Loucy (cell line): ENCODE measurements around the gene SDK1.
"Not testable (repeated sequence)": the region's sequence is repeated elsewhere in the genome, so short reads cannot be mapped to it uniquely, and the experiment has no call there.

Source experiments
- H2AFZ ChIP-seq: fragments of 200-600 bp; sonication (generic); 2 replicates; pipeline ENCODE4 v1.6.0; 2016; ENCODE audit warnings: antibody characterized with exemption, mild to moderate bottlenecking, low read length, moderate library complexity
- H3F3A ChIP-seq: fragments of 200-600 bp; 2 replicates; pipeline ENCODE4 v1.6.0; 2016; ENCODE audit warnings: antibody characterized with exemption, low read depth, mild to moderate bottlenecking
- H3K27me3 ChIP-seq: fragments of 200-600 bp; sonication (generic); 2 replicates; pipeline ENCODE4 v1.6.1; 2014; ENCODE audit warnings: low read length, mild to moderate bottlenecking; ENCODE audit not compliant: insufficient read depth, poor library complexity, severe bottlenecking
- H3K36me3 ChIP-seq: fragments of 200-600 bp; sonication (generic); 2 replicates; pipeline ENCODE4 v1.6.1; 2016; ENCODE audit warnings: low read length; ENCODE audit not compliant: insufficient read depth
- H3K4me1 ChIP-seq: fragments of 200-600 bp; sonication (generic); 2 replicates; pipeline ENCODE4 v1.5.1; 2014; ENCODE audit warnings: low read length, mild to moderate bottlenecking; ENCODE audit not compliant: insufficient read depth, poor library complexity, severe bottlenecking
- H3K4me2 ChIP-seq: fragments of 200-600 bp; sonication (generic); 2 replicates; pipeline ENCODE4 v1.6.0; 2014; ENCODE audit warnings: antibody characterized with exemption, low read length, low read depth, mild to moderate bottlenecking; ENCODE audit not compliant: poor library complexity, severe bottlenecking
- H3K4me3 ChIP-seq: fragments of 200-600 bp; sonication (generic); 2 replicates; pipeline ENCODE4 v1.5.1; 2014; ENCODE audit warnings: low read length, mild to moderate bottlenecking, mixed read lengths; ENCODE audit not compliant: poor library complexity, severe bottlenecking
- H3K79me2 ChIP-seq: fragments of 200-600 bp; sonication (generic); 2 replicates; pipeline ENCODE4 v1.6.1; 2014; ENCODE audit warnings: low read length; ENCODE audit not compliant: insufficient read depth
- H3K9ac ChIP-seq: fragments of 200-600 bp; sonication (generic); 2 replicates; pipeline ENCODE4 v1.6.0; 2014; ENCODE audit warnings: mild to moderate bottlenecking, low read depth, low read length, moderate library complexity; ENCODE audit not compliant: poor library complexity, severe bottlenecking
- H3K9me2 ChIP-seq: fragments of 200-600 bp; sonication (generic); replicated peaks from 2 replicates; pipeline ENCODE4 v1.6.1; 2016; ENCODE audit warnings: low read depth, low read length, mixed read lengths
- H3K9me3 ChIP-seq: fragments of 200-600 bp; sonication (generic); 2 replicates; pipeline ENCODE4 v1.6.1; 2014; ENCODE audit warnings: mild to moderate bottlenecking, antibody characterized with exemption, low read length, low read depth; ENCODE audit not compliant: insufficient read depth
- H4K20me1 ChIP-seq: fragments of 200-600 bp; sonication (generic); 2 replicates; pipeline ENCODE4 v1.6.0; 2014; ENCODE audit warnings: antibody characterized with exemption, low read length, mild to moderate bottlenecking; ENCODE audit not compliant: insufficient read depth, poor library complexity, severe bottlenecking
- EZH2phosphoT487 ChIP-seq: fragments of 200-600 bp; IDR thresholded peaks from 2 replicates; pipeline ENCODE4 v1.6.1; 2018; ENCODE audit warnings: antibody characterized with exemption, mild to moderate bottlenecking, moderate library complexity, borderline replicate concordance
- TF ChIP-seq, protein P1 (sequence below): fragments of 200-600 bp; sonication (generic); conservative IDR thresholded peaks from 2 replicates; pipeline ENCODE4 v1.5.1; 2014; ENCODE audit warnings: mild to moderate bottlenecking, antibody characterized with exemption, low read length

The SDK1 gene

DNA sequence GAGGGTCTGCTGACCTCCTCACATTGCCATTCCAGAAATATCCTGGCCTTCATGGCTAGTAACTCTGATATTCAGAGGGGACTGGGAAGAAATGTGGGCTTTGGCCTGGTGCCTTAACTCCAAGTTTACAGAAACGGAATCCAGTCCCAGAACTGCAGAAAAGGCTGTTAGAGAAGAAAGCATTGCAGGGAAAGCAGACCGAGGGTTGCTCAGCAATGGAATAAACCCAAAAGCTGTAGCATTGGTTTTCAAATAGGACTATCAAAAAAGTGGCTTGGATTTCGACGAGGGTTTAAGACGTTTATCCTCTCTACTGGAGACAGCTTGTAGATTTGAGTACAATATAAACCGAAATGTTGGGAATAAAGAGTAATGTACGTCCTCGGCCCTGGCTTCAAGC, 955.2 kb downstream of the SDK1 start:
- no peaks in the 10 kb centered on the region for H4K20me1 ChIP-seq
- H3K36me3 ChIP-seq, result no peaks in the 10 kb centered on the region
- no peaks in the 10 kb centered on the region for H3K27me3 ChIP-seq
- no peaks in the 10 kb centered on the region for H3F3A ChIP-seq
- no peak for TF ChIP-seq EZH2phosphoT487
- TF ChIP-seq, protein P1, sequence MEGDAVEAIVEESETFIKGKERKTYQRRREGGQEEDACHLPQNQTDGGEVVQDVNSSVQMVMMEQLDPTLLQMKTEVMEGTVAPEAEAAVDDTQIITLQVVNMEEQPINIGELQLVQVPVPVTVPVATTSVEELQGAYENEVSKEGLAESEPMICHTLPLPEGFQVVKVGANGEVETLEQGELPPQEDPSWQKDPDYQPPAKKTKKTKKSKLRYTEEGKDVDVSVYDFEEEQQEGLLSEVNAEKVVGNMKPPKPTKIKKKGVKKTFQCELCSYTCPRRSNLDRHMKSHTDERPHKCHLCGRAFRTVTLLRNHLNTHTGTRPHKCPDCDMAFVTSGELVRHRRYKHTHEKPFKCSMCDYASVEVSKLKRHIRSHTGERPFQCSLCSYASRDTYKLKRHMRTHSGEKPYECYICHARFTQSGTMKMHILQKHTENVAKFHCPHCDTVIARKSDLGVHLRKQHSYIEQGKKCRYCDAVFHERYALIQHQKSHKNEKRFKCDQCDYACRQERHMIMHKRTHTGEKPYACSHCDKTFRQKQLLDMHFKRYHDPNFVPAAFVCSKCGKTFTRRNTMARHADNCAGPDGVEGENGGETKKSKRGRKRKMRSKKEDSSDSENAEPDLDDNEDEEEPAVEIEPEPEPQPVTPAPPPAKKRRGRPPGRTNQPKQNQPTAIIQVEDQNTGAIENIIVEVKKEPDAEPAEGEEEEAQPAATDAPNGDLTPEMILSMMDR, result no peak
- no peaks in the 10 kb centered on the region for H3K9me3 ChIP-seq
- no peak overlapping the region for H3K4me3 ChIP-seq
- no peak overlapping the region for H3K4me2 ChIP-seq
- no peaks in the 10 kb centered on the region for H3K4me1 ChIP-seq
- H3K79me2 ChIP-seq, result no peaks in the 10 kb centered on the region
- H2AFZ ChIP-seq, result no peak overlapping the region
- H3K9ac ChIP-seq, result no peak overlapping the region
- no peaks in the 10 kb centered on the region for H3K9me2 ChIP-seq

DNA sequence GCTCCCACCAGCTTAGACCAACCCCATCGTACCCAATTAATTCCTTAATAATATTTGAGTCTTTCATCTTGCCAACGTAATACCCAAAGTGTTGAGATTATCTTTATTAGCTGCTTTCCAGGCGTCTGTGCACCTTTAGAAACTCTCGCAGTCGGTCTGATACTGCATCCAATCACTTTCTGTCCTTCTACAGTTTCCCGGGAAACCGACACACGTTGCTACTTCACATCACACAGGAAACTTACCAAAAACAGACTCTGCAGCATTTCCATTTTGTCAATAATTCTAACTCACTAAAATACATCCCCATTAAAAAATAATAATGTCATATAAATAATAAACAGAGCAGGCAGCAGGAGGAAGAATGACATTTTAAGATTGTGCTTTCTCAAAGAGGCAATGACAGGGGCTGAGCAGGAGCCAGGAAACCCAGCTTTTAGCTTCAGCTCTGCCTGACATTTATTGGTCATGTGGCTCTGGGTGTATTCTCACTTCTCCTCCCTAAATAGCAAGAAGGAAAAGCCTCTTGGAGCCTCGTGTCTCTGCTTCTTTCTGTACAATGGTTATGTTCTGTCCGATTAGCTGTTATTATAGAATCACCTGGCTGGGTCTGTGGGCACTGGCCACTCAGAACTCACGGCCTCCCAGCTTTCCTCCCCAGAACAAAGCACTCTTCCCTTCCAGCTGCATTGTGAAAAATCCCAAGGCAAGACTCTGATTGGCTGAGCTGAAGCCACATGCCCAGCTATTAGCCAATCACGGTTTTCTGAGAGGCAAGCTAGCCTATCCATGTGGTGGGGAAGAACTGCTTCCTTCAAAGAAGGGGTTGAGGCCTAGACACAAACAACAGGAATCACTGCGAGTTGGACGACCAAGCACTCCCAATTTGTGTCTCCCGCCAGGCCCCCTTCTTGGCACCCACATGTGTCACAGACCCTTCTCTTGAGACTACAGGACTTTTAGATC, 956.4 kb downstream of the SDK1 start:
- H3K9ac ChIP-seq, result no peak overlapping the region
- TF ChIP-seq EZH2phosphoT487, result no peak
- TF ChIP-seq, protein P1, result no peak
- H3K9me2 ChIP-seq, result no peaks in the 10 kb centered on the region
- H3K4me3 ChIP-seq, result no peak overlapping the region
- no peaks in the 10 kb centered on the region for H3K79me2 ChIP-seq
- no peaks in the 10 kb centered on the region for H4K20me1 ChIP-seq
- H3K9me3 ChIP-seq, result no peaks in the 10 kb centered on the region
- H3K36me3 ChIP-seq, result no peaks in the 10 kb centered on the region
- no peak overlapping the region for H3K4me2 ChIP-seq
- H2AFZ ChIP-seq, result no peak overlapping the region
- H3K27me3 ChIP-seq, result no peaks in the 10 kb centered on the region
- no peaks in the 10 kb centered on the region for H3K4me1 ChIP-seq
- no peaks in the 10 kb centered on the region for H3F3A ChIP-seq

DNA sequence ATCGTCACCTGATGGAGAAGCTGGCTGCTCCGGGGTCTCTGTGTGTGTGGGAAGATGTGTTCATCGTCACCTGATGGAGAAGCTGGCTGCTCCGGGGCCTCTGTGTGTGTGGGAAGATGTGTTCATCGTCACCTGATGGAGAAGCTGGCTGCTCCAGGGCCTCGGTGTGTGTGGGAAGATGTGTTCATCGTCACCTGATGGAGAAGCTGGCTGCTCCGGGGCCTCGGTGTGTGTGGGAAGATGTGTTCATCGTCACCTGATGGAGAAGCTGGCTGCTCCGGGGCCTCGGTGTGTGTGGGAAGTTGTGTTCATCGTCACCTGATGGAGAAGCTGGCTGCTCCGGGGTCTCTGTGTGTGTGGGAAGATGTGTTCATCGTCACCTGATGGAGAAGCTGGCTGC, 959.1 kb downstream of the SDK1 start:
- not testable (repeated sequence) for H3K9me2 ChIP-seq

More for the DNA sequence above, 959.1 kb downstream of the SDK1 start:
- not testable (repeated sequence) for H3K27me3 ChIP-seq, H3F3A ChIP-seq, H3K4me2 ChIP-seq, H3K4me3 ChIP-seq, H3K4me1 ChIP-seq, H4K20me1 ChIP-seq, H3K9me3 ChIP-seq, H3K9ac ChIP-seq, H3K36me3 ChIP-seq, H2AFZ ChIP-seq, H3K79me2 ChIP-seq
